Measurements from ENCODE around the gene HAND1. TPM values are rescaled to one million over a fixed set of nuclear protein-coding genes. Genes with fewer than 3 reads are reported as not detected.

The HAND1 gene
- not detected in 2 replicates for total RNA-seq

GRCh38 chr5:154478224-154478565 lies at the start of gene HAND1:
HAND1 (minus strand) TSS chr5:154478227; CDS start chr5:154478008, 219 bp downstream.

GRCh38 chr5:154445422-154446194 lies 32.4 kb downstream of the HAND1 start, which contains the start of gene SAP30L:
SAP30L (plus strand) TSS chr5:154445997; CDS start chr5:154446605, 608 bp downstream.

Other genes with a start within 250 kb of the HAND1 start
- 21.7 and 29.6 TPM in 2 replicates for gene SAP30L, start 32.2 kb downstream of the HAND1 start, total RNA-seq